GM13977 (cell line): ENCODE measurements around the gene CEP104.

ENCODE experiments used
- DNase-seq: peaks from one replicate; pipeline ENCODE4 v3.0.0; 2012; ENCODE audit warnings: low spot score
- CTCF ChIP-seq: IDR thresholded peaks from 2 replicates; pipeline ENCODE4 v1.5.1; 2012; ENCODE audit warnings: mild to moderate bottlenecking, control low read depth; ENCODE audit not compliant: insufficient read depth; ENCODE audit errors: extremely low read depth, missing control alignments
- in situ Hi-C: fragments of 300-500 bp; cut with MboI; formaldehyde crosslinking; loops from one replicate; pipeline ENCODE4 v1.12.0; 2022; ENCODE audit warnings: low sequenced_read_pairs, low pct_unique_long_range_greater_than_20kb, mixed read lengths, inconsistent platforms; ENCODE audit not compliant: unreplicated experiment

Gene CEP104

DNA sequence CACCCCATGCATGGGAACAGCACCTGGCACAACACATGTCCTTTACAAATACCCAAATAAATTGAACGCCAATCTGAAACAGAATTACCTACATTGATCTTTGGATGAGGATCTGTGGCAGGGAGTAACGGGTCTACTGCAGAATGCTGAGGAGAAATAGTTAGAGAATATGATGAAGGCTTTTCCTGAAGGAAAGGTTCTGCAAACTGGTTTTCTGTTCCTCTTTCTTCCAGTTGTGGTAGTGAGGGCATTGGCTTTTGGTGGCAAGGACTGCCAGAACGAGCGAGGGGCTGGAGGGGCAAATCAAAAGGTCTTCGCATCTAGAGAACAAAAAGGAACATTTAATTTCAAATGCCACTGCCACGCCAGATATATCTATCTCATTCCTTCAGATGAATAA is 19.8 kb downstream of the CEP104 start:
- in situ Hi-C loops = no loop called here
- no peak for TF ChIP-seq CTCF
- DNase-seq = no peak

- TF ChIP-seq CTCF = no peak
- DNase-seq = no peak
- in situ Hi-C loops = no loop called here
Measured at GRCh38 chr1:3836421-3836820, 20.6 kb downstream of the CEP104 start.

DNA sequence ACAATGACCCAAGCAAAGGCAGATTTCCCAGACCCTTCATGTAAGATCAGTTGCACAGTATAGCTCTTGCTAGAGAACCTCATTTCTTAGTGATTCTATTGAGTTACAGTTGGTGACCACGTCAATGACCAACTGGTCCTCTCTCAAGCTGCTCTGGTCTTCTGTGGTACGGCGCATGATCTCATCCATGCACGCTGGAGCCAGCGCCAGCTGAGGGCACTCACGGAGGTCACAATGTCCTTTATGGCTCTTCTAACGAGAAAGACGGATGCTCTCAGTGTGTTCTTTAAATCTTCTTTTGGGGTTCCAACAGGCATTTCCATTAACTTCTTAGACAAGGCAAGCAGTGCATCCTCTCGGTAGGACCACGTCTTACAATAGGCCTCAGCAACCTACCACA is 22.3 kb downstream of the CEP104 start:
- no peak for TF ChIP-seq CTCF
- DNase-seq = no peak
- in situ Hi-C loops = no loop called here

DNA sequence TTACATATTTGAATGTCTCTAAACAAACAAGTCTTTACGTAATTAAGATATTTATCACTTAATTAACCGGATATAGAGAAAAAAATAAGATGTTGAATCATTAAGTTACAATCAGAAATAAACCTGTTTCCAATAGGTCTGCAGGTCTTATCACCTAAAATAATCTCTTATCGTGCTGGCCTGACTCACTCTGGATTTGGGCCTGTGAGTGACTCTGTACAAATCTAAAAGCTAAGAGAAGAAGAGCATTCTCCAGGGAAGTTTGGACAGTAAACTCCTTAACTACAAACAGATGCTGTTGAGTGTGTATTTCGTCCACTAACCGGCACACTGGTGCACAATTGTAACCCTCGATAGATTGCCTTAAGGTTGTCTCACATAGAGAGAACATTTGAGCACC is 25.3 kb downstream of the CEP104 start:
- in situ Hi-C loops = no loop called here
- TF ChIP-seq CTCF = no peak
- no peak for DNase-seq

DNA sequence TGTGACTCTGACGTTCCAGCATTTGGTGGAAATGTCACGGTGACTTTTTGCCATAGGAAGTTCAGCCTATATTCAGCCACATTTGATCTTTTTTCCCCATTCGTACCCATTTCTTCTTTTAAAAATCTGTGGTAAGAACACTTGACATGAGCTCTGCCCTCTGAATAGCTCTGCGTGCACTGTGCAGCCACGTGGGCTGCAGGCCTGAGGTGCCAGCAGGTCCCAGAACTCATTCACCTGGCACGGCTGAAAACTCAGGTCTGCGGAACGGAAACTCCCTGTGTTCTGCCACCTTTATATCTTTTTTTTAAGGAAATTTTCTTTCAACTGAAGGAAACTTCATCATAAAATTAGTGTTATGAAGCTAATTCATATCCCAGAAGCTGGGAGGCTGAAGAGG is 28.6 kb downstream of the CEP104 start:
- in situ Hi-C loops = no loop called here
- no peak for DNase-seq
- no peak for TF ChIP-seq CTCF

- no peak for TF ChIP-seq CTCF
- in situ Hi-C loops = no loop called here
Measured at GRCh38 chr1:3827813-3828307, 29.2 kb downstream of the CEP104 start.

GRCh38 chr1:3825356-3825755 is 31.7 kb downstream of the CEP104 start:
- in situ Hi-C loops = no loop called here
- TF ChIP-seq CTCF = no peak
- no peak for DNase-seq

More at GRCh38 chr1:3827813-3828307, 29.2 kb downstream of the CEP104 start:
- DNase-seq = no peak
